ENCODE data around the gene MTUS2.

DNA sequence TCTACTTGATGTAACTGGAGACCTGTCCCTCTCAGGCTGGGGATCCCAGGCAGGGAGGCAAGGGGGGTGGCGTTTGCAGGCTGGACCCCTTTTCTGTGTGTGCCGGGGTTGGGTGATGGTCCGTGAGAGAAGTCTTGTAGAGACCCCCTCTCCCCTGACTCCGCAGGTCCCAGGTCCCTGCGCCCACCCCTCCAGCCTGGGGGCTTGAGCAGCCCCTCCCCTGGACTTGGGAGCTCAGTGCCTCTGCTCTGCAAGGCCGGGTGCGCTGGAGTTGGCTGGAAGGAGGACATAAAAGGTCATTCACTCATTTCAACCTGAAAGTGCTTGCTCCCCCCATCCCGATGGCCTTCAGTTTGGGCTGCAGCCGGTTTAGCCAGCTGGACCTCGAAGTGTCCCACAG is 685.8 kb downstream of the MTUS2 start:
- TF ChIP-seq, protein P1, sequence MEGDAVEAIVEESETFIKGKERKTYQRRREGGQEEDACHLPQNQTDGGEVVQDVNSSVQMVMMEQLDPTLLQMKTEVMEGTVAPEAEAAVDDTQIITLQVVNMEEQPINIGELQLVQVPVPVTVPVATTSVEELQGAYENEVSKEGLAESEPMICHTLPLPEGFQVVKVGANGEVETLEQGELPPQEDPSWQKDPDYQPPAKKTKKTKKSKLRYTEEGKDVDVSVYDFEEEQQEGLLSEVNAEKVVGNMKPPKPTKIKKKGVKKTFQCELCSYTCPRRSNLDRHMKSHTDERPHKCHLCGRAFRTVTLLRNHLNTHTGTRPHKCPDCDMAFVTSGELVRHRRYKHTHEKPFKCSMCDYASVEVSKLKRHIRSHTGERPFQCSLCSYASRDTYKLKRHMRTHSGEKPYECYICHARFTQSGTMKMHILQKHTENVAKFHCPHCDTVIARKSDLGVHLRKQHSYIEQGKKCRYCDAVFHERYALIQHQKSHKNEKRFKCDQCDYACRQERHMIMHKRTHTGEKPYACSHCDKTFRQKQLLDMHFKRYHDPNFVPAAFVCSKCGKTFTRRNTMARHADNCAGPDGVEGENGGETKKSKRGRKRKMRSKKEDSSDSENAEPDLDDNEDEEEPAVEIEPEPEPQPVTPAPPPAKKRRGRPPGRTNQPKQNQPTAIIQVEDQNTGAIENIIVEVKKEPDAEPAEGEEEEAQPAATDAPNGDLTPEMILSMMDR (IDR thresholded peaks at IDR 0.05; ENCODE audit: low read depth, low read length, poor library complexity, severe bottlenecking) = no peak
- no peak for TF ChIP-seq EZH2phosphoT487 (IDR thresholded peaks at IDR 0.05; ENCODE audit: borderline replicate concordance, low read length)

Measured in DOHH2 (cell line).